Measurements from ENCODE around the gene CUL1.

DNA sequence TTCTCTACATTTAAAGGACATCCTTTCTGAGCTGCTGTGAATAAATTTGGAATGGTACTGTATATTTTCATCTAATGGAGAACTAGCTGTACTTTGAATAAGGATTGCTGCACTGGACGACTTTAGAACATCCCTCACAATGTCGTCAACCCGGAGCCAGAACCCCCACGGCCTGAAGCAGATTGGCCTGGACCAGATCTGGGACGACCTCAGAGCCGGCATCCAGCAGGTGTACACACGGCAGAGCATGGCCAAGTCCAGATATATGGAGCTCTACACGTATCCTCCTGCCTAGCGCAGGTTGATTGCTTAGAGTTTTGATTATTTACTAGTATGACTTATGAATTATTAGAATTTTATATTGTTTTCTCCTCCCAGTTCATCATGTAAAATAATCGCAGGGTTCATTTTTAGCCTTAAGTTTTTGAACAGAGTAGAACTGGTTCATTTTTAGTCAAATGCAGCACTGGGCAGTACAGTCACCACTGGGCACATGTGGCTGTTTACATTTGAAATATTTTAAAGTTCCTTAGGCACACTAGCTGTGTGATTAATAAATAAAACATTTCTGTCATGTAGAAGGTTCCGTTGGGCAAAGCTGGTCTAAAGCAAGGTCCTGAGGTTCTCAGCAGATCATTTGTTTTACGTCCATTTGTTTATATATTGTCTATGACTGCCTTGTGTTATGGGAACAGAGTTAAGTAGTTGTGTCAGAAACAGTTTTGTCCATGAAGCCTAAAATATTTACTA lies 31.5 kb downstream of the CUL1 start:
- TF ChIP-seq, protein P1, sequence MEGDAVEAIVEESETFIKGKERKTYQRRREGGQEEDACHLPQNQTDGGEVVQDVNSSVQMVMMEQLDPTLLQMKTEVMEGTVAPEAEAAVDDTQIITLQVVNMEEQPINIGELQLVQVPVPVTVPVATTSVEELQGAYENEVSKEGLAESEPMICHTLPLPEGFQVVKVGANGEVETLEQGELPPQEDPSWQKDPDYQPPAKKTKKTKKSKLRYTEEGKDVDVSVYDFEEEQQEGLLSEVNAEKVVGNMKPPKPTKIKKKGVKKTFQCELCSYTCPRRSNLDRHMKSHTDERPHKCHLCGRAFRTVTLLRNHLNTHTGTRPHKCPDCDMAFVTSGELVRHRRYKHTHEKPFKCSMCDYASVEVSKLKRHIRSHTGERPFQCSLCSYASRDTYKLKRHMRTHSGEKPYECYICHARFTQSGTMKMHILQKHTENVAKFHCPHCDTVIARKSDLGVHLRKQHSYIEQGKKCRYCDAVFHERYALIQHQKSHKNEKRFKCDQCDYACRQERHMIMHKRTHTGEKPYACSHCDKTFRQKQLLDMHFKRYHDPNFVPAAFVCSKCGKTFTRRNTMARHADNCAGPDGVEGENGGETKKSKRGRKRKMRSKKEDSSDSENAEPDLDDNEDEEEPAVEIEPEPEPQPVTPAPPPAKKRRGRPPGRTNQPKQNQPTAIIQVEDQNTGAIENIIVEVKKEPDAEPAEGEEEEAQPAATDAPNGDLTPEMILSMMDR (IDR thresholded peaks at IDR 0.05), result no peak
- no peak for TF ChIP-seq POLR2A (IDR thresholded peaks at IDR 0.05)

Measured in gastroesophageal sphincter (tissue), 3 donors.